WI38 (cell line): ENCODE measurements around the gene MYO9B.
"Not testable (repeated sequence)": the region's sequence is repeated elsewhere in the genome, so short reads cannot be mapped to it uniquely, and the experiment has no call there.

Experiments used
- H3K4me3 ChIP-seq: 2 replicates; pipeline ENCODE4 v1.5.1; 2011; ENCODE audit warnings: low read depth, mild to moderate bottlenecking, control low read depth, low read length
- CTCF ChIP-seq: IDR thresholded peaks from 2 replicates; pipeline ENCODE4 v1.5.1; 2012; ENCODE audit warnings: low read depth, mild to moderate bottlenecking, control low read depth, low read length

The MYO9B gene

GRCh38 chr19:17178291-17178690, 102.7 kb downstream of the MYO9B start:
- TF ChIP-seq CTCF: no peak
- no peak overlapping the region for H3K4me3 ChIP-seq

DNA sequence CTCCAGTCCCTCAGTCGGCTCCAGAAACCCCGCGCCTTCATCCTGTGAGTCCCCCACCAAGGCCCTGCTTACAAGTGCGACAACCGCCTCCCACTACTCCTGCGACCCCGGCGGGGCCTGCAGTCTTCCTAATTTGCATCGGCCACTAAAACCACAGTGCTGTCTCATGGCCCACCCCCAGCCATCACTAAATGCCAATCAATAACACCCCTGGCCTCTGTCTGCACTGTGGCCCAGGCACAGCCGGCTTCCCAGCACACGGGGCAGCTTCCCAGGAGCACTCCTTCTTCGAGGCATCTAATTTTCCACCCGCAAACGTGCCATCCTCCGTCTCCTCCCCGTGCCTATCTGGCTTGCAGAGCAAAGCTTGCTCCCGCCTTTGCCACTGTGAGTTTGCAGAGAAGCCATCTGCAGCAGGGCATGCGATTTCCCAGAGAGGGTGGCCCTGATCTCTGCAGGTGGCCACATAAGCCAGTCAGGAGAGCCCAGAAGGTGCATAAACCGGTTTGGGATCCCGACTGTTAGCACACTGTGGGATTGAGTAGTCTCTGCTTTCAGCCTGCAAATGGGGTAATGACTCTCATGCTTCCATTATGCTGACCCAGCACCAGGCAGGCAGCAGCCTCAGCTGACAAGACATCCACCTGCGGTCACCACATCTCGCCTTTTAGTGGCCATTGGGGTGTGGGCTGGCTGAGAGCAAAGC, 105.6 kb downstream of the MYO9B start:
- no peak for TF ChIP-seq CTCF
- no peak overlapping the region for H3K4me3 ChIP-seq

GRCh38 chr19:17183271-17183761, 107.7 kb downstream of the MYO9B start:
- TF ChIP-seq CTCF: no peak
- H3K4me3 ChIP-seq: no peak overlapping the region

DNA sequence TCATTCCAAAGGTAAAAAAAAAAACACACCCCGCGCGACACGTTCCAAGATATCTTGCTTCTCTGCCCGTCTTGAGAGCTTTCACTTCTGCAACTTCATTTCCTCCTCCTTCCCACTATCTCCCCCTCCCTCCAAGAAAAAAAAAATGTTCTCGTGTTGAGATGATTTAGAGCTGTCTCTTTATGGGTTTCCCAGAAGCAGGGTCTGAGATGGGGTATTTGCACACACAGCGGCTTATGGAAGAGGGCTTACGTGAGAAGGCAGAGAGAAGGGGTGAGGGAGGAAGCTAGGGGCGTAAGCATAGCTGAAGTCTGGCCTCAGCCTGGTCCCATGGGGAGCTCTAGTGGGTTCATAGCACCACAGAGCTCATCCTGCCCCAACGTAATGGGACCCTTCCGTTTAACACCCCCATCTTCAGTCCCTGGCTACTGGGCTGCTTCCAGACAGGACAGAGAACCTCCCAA, 108.3 kb downstream of the MYO9B start:
- H3K4me3 ChIP-seq: no peak overlapping the region
- no peak for TF ChIP-seq CTCF

GRCh38 chr19:17184371-17184841, 108.8 kb downstream of the MYO9B start:
- no peak overlapping the region for H3K4me3 ChIP-seq
- no peak for TF ChIP-seq CTCF

DNA sequence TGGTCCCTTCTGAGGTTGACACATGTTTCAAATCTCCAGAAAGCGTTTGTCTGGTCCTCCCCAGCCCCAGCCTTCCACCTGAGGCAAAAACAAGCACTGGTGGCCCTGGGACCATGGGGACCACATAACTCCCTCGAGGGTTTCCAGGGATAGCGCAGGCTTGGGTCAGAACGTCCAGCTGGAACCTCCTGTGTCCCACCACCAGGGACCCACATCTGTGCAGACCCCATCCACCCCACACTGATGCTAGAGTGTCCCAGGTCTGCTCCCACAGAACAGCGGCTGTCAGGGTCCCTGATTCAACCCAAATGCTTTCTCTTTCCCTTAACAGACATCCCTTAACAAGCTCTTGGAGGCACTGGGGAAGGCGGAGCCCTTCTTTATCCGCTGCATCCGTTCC, 110.0 kb downstream of the MYO9B start:
- H3K4me3 ChIP-seq: no peak overlapping the region

GRCh38 chr19:17191736-17192135, 116.2 kb downstream of the MYO9B start:
- H3K4me3 ChIP-seq: not testable (repeated sequence)

More for the DNA sequence above, 110.0 kb downstream of the MYO9B start:
- TF ChIP-seq CTCF: no peak
